ENCODE data around the gene P4HA1.

Gene P4HA1

GRCh38 chr10:72981882-72982529 lies 114.7 kb downstream of the P4HA1 start:
- ChIA-PET POLR2A (no interaction called here), CTCF (interaction anchor here (1.1 kb wide), 1 partner anchor 618 kb away, joined by 3 read pairs; no protein-coding TSS in a partner anchor)
- H3K4me3 ChIP-seq (ENCODE audit: low read depth, low read length), result no peak overlapping the region
- no peak for DNase-seq (ENCODE audit: low read depth, low spot score)
- TF ChIP-seq, protein P1, sequence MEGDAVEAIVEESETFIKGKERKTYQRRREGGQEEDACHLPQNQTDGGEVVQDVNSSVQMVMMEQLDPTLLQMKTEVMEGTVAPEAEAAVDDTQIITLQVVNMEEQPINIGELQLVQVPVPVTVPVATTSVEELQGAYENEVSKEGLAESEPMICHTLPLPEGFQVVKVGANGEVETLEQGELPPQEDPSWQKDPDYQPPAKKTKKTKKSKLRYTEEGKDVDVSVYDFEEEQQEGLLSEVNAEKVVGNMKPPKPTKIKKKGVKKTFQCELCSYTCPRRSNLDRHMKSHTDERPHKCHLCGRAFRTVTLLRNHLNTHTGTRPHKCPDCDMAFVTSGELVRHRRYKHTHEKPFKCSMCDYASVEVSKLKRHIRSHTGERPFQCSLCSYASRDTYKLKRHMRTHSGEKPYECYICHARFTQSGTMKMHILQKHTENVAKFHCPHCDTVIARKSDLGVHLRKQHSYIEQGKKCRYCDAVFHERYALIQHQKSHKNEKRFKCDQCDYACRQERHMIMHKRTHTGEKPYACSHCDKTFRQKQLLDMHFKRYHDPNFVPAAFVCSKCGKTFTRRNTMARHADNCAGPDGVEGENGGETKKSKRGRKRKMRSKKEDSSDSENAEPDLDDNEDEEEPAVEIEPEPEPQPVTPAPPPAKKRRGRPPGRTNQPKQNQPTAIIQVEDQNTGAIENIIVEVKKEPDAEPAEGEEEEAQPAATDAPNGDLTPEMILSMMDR (IDR thresholded peaks at IDR 0.05; ENCODE audit: insufficient read depth, low read length, missing control alignments), result no peak

- CTCF ChIA-PET, result interaction anchor here (1.1 kb wide), 1 partner anchor 618 kb away, joined by 3 read pairs; no protein-coding TSS in a partner anchor
- no peak for DNase-seq (ENCODE audit: low read depth, low spot score)
- TF ChIP-seq, protein P1 (IDR thresholded peaks at IDR 0.05; ENCODE audit: insufficient read depth, low read length, missing control alignments), result no peak
- POLR2A ChIA-PET, result no interaction called here
- no peak overlapping the region for H3K4me3 ChIP-seq (ENCODE audit: low read depth, low read length)
Measured at GRCh38 chr10:72981028-72981881, 115.4 kb downstream of the P4HA1 start.

DNA sequence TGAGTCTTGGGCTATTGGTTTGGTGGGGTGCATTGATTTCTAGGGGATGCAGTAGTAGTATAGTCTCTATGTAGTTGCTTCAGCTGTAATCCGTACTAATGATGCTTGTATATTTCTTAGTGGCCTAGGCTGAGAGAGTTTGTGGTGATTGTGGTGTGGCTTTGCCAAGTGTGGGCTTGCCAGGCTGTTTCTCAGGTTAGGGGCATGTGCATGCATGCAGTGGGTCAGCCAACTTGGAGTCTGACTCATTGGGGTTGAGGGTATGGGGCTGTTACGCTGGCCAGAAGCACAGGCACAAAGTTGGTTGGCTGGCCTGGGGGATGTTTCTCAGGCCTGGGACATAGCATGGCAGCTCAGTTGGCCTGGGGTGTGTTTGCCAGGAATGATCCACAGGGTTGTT lies 116.3 kb downstream of the P4HA1 start:
- TF ChIP-seq, protein P1 (IDR thresholded peaks at IDR 0.05; ENCODE audit: insufficient read depth, low read length, missing control alignments), result no peak
- POLR2A ChIA-PET, result no interaction called here

DNA sequence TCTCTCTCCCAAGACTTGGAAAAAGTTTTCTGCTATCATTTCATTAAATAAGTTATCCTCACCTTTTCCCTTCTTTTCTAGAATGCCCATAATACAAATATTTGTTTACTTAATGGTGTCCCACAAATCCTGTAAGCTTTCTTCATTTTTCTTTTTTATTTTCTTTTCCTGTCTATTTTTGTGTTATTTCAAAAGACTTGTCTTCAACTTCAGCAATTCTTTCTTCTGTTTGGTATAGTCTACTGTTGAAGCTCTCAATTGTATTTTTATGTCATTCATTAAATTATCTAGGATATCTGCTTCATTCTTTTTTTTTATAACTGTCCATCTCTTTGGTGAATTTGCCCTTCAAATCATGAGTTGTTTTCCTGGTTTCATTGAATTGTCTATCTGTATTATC lies 117.0 kb downstream of the P4HA1 start:
- CTCF ChIA-PET, result no interaction called here
- POLR2A ChIA-PET, result no interaction called here
- TF ChIP-seq, protein P1 (IDR thresholded peaks at IDR 0.05; ENCODE audit: insufficient read depth, low read length, missing control alignments), result no peak
- H3K4me3 ChIP-seq (ENCODE audit: low read depth, low read length), result no peak overlapping the region
- DNase-seq (ENCODE audit: low read depth, low spot score), result no peak

More for the DNA sequence above, 116.3 kb downstream of the P4HA1 start:
- CTCF ChIA-PET, result no interaction called here
- H3K4me3 ChIP-seq (ENCODE audit: low read depth, low read length), result no peak overlapping the region
- no peak for DNase-seq (ENCODE audit: low read depth, low spot score)

GRCh38 chr10:72976886-72977285 lies 119.8 kb downstream of the P4HA1 start:
- POLR2A ChIA-PET, result no interaction called here
- TF ChIP-seq, protein P1 (IDR thresholded peaks at IDR 0.05; ENCODE audit: insufficient read depth, low read length, missing control alignments), result no peak
- H3K4me3 ChIP-seq (ENCODE audit: low read depth, low read length), result no peak overlapping the region
- no peak for DNase-seq (ENCODE audit: low read depth, low spot score)
- CTCF ChIA-PET, result no interaction called here
